HCT116 (cell line): Measurements from ENCODE around the gene CCDC157. TPM values are rescaled to one million over a fixed set of nuclear protein-coding genes. Genes with fewer than 3 reads are reported as not detected.

ENCODE experiments used
- ATAC-seq: fragments of 200-7000 bp; cut with Tn5 transposase; 2 replicates; pipeline ENCODE4 v1.9.1; 2020; ENCODE audit warnings: mild to moderate bottlenecking, moderate library complexity
- BruUV-seq: library from RNA; stranded (reverse); fragments of 400-500 nt; replicated peaks from 2 replicates; lab custom pipeline; 2021; lab: Mats Ljungman, UMichigan
- CTCF ChIA-PET: fragments of 300-600 bp; sonication (Branson Sonifier 250); formaldehyde crosslinking; loops from one replicate; lab custom pipeline; 2021; ENCODE audit warnings: antibody characterized with exemption; lab: Charles Lee
- POLR2A ChIA-PET: fragments of 300-600, 350-600 bp; sonication (Branson Sonifier 250); formaldehyde crosslinking; loops from one replicate; lab custom pipeline; 2021; ENCODE audit warnings: antibody characterized with exemption; lab: Charles Lee
- RAD21 ChIA-PET, 2 experiments: fragments of 300-600 bp; sonication (Branson Sonifier 250); formaldehyde crosslinking; loops; one replicate each; lab custom pipeline; 2023; ENCODE audit warnings: low total read pairs in 2 of 2; ENCODE audit not compliant: uncharacterized antibody in 2 of 2, unreplicated experiment in 2 of 2, low non-redundant PET in 1 of 2; lab: Charles Lee
- DNase-seq: peaks from one replicate; pipeline ENCODE4 v3.0.0-alpha.2; 2010; ENCODE audit warnings: low read depth, low spot score
- H2AFZ ChIP-seq: fragments of 200-600 bp; shearing (Covaris generic), sonication (generic); 2 replicates; pipeline ENCODE4 v1.6.1; 2017; ENCODE audit warnings: low read depth, mixed run types, mixed read lengths, antibody characterized with exemption, low read length; ENCODE audit not compliant: poor library complexity, severe bottlenecking
- H3K27ac ChIP-seq: 2 replicates; pipeline ENCODE4 v1.5.1; 2012; ENCODE audit warnings: low read depth, low read length
- H3K27me3 ChIP-seq: fragments of 200-600 bp; sonication (generic); 2 replicates; pipeline ENCODE4 v1.6.1; 2016; ENCODE audit warnings: mixed run types, low read length, mixed read lengths; ENCODE audit not compliant: insufficient read depth
- H3K36me3 ChIP-seq, 2 experiments: fragments of 200-500 bp in 1 of 2; fragments of 200-600 bp in 1 of 2; sonication (Bioruptor generic) in 1 of 2; sonication (generic) in 1 of 2; 2 replicates each; pipeline versions ENCODE4 v1.5.1 to v1.6.1; 2014 to 2016; ENCODE audit warnings: low read length in 2 of 2, inconsistent platforms in 1 of 2, mixed read lengths in 1 of 2, mixed run types in 1 of 2; ENCODE audit not compliant: insufficient read depth in 2 of 2, control insufficient read depth in 1 of 2
- H3K4me1 ChIP-seq, 2 experiments: fragments of 200-600 bp in 1 of 2; sonication (generic) in 1 of 2; 2 replicates each; pipeline versions ENCODE4 v1.5.1 to v1.6.1; 2012 to 2017; ENCODE audit warnings: low read length in 2 of 2, inconsistent platforms in 1 of 2, mild to moderate bottlenecking in 1 of 2, mixed read lengths in 1 of 2, mixed run types in 1 of 2, moderate library complexity in 1 of 2; ENCODE audit not compliant: insufficient read depth in 2 of 2, control insufficient read depth in 1 of 2
- H3K4me2 ChIP-seq: fragments of 200-600 bp; sonication (generic); 2 replicates; pipeline ENCODE4 v1.6.1; 2017; ENCODE audit warnings: mixed run types, low read length, mixed read lengths
- H3K4me3 ChIP-seq, 2 experiments: fragments of 200-600 bp in 1 of 2; sonication (generic) in 1 of 2; replicated peaks in 1 of 2; 2 replicates each; pipeline ENCODE4 v1.5.1; 2011 to 2016; ENCODE audit warnings: low read length in 2 of 2, control low read depth in 1 of 2, low read depth in 1 of 2, mild to moderate bottlenecking in 1 of 2, mixed read lengths in 1 of 2, mixed run types in 1 of 2
- H3K79me2 ChIP-seq: fragments of 200-600 bp; sonication (generic); 2 replicates; pipeline ENCODE4 v1.6.1; 2017; ENCODE audit warnings: mild to moderate bottlenecking, mixed run types, low read length, moderate library complexity, mixed read lengths; ENCODE audit not compliant: insufficient read depth
- H3K9ac ChIP-seq: fragments of 200-600 bp; sonication (generic); 2 replicates; pipeline ENCODE4 v1.6.1; 2016; ENCODE audit warnings: low read length, mixed read lengths
- H3K9me2 ChIP-seq: fragments of 200-600 bp; sonication (generic), shearing (Covaris generic); 2 replicates; pipeline ENCODE4 v1.6.1; 2017; ENCODE audit warnings: mixed run types, mild to moderate bottlenecking, moderate library complexity; ENCODE audit not compliant: insufficient read depth
- H3K9me3 ChIP-seq, 2 experiments: fragments of 200-500 bp in 1 of 2; fragments of 200-600 bp in 1 of 2; sonication (Bioruptor generic) in 1 of 2; sonication (generic) in 1 of 2; 2 replicates each; pipeline ENCODE4 v1.6.1; 2014 to 2017; ENCODE audit warnings: low read length in 2 of 2, mixed read lengths in 2 of 2, inconsistent platforms in 1 of 2, low read depth in 1 of 2, mild to moderate bottlenecking in 1 of 2, mixed run types in 1 of 2, moderate library complexity in 1 of 2; ENCODE audit not compliant: control insufficient read depth in 1 of 2, insufficient read depth in 1 of 2
- H4K20me1 ChIP-seq: fragments of 200-600 bp; sonication (generic), shearing (Covaris generic); 2 replicates; pipeline ENCODE4 v1.6.1; 2017; ENCODE audit warnings: mixed run types, mild to moderate bottlenecking, moderate library complexity; ENCODE audit not compliant: insufficient read depth
- ATF3 ChIP-seq: IDR thresholded peaks from 2 replicates; pipeline ENCODE4 v1.6.1; 2012
- CBX3 ChIP-seq: IDR thresholded peaks from 2 replicates; pipeline ENCODE4 v1.6.1; 2012; ENCODE audit warnings: low read depth
- CEBPB ChIP-seq: IDR thresholded peaks from 2 replicates; pipeline ENCODE4 v1.6.1; 2012; ENCODE audit warnings: low read depth
- EGR1 ChIP-seq: IDR thresholded peaks from 2 replicates; pipeline ENCODE4 v1.6.1; 2012; ENCODE audit warnings: low read depth
- ELF1 ChIP-seq: IDR thresholded peaks from 2 replicates; pipeline ENCODE4 v1.6.1; 2012; ENCODE audit warnings: low read depth, borderline replicate concordance
- EZH2 ChIP-seq: fragments of 200-600 bp; sonication (generic); IDR thresholded peaks from 2 replicates; pipeline ENCODE4 v1.6.1; 2017; ENCODE audit warnings: antibody characterized with exemption, mixed run types
- EZH2phosphoT487 ChIP-seq: fragments of 200-600 bp; IDR thresholded peaks from 2 replicates; pipeline ENCODE4 v1.6.1; 2018; ENCODE audit warnings: antibody characterized with exemption, borderline replicate concordance
- FOSL1 ChIP-seq: IDR thresholded peaks from 2 replicates; pipeline ENCODE4 v1.6.1; 2012; ENCODE audit warnings: low read depth
- JUND ChIP-seq: IDR thresholded peaks from 2 replicates; pipeline ENCODE4 v1.6.1; 2012
- POLR2A ChIP-seq: IDR thresholded peaks from 2 replicates; pipeline ENCODE4 v1.7.0; 2011; ENCODE audit warnings: borderline replicate concordance; ENCODE audit not compliant: insufficient read depth, insufficient read length; ENCODE audit errors: extremely low read depth
- POLR2AphosphoS5 ChIP-seq: IDR thresholded peaks from 2 replicates; pipeline ENCODE4 v1.6.1; 2011; ENCODE audit warnings: mild to moderate bottlenecking, low read depth, low read length, moderate library complexity
- REST ChIP-seq: IDR thresholded peaks from 2 replicates; pipeline ENCODE4 v1.6.1; 2012; ENCODE audit warnings: low read depth
- SIN3A ChIP-seq: IDR thresholded peaks from 2 replicates; pipeline ENCODE4 v1.6.1; 2012; ENCODE audit warnings: low read depth
- SP1 ChIP-seq: IDR thresholded peaks from 2 replicates; pipeline ENCODE4 v1.6.1; 2012; ENCODE audit warnings: low read depth
- SRF ChIP-seq: IDR thresholded peaks from 2 replicates; pipeline ENCODE4 v1.6.1; 2012; ENCODE audit warnings: low read depth
- TCF7L2 ChIP-seq: IDR thresholded peaks from 2 replicates; pipeline ENCODE4 v1.7.0; 2011; ENCODE audit warnings: borderline replicate concordance, inconsistent platforms; ENCODE audit not compliant: insufficient read depth, insufficient read length; ENCODE audit errors: extremely low read depth
- YY1 ChIP-seq: IDR thresholded peaks from 2 replicates; pipeline ENCODE4 v1.6.1; 2011; ENCODE audit warnings: low read length, low read depth, moderate library complexity, mild to moderate bottlenecking; ENCODE audit not compliant: insufficient replicate concordance; ENCODE audit errors: extremely low read depth
- ZFX ChIP-seq: fragments of 450-650 bp; IDR thresholded peaks from 2 replicates; pipeline ENCODE4 v1.6.1; 2017
- ZNF274 ChIP-seq: fragments of 200-500 bp; sonication (Bioruptor generic); IDR thresholded peaks from 2 replicates; pipeline ENCODE4 v1.6.1; 2014; ENCODE audit warnings: mild to moderate bottlenecking, low read depth, low read length, inconsistent platforms
- intact Hi-C: fragments of 100-400 bp; cut with micrococcal nuclease; formaldehyde crosslinking; loops from 2 replicates; pipeline ENCODE4 v1.10.0; 2022
- total RNA-seq: library from RNA; stranded (reverse); gene quantifications from one replicate; pipeline ENCODE4 v1.2.1, GENCODE V29; 2021; ENCODE audit not compliant: unreplicated experiment

The CCDC157 gene
- total RNA-seq, 1 experiment from 2014 or later = 2.1 TPM

- ChIA-PET POLR2A (no interaction called here), RAD21 (no interaction called here), CTCF (interaction anchor here (2.2 kb wide), 1 partner anchor 12 kb away, joined by 6 read pairs; the partner anchor contains the start of gene RNF215)
- no peaks in the 10 kb centered on the region for H3K9me3 ChIP-seq
- no peaks in the 10 kb centered on the region for H3K9me2 ChIP-seq
- no peaks in the 10 kb centered on the region for H3K27me3 ChIP-seq
- no peak for ATAC-seq
- peaks cover 0 to 19% of the 10 kb centered on the region in 2 experiments; a peak in 2 of 4 replicates for H3K36me3 ChIP-seq
- H3K4me2 ChIP-seq = peak overlapping the region; percentile 98
- peak overlapping the region; percentile 91; the same call in 1 of the 2 replicates for H3K9ac ChIP-seq
- H3K4me3 ChIP-seq = peak overlapping the region; percentile 80 to 94; a peak in 2 of 4 replicates
- no peak overlapping the region for H3K27ac ChIP-seq
- TF ChIP-seq SIN3A = no peak
- TF ChIP-seq ZFX = no peak
- TF ChIP-seq EZH2 = no peak
- no peak for TF ChIP-seq TCF7L2
- TF ChIP-seq SP1 = no peak
- TF ChIP-seq FOSL1 = no peak
- no peak for TF ChIP-seq ATF3
- TF ChIP-seq EGR1 = no peak
- no peak for TF ChIP-seq JUND
- TF ChIP-seq ZNF274 = no peak
- TF ChIP-seq EZH2phosphoT487 = no peak
- TF ChIP-seq REST = no peak
- no peak for TF ChIP-seq CEBPB
- TF ChIP-seq CBX3 = no peak
- no peak for TF ChIP-seq POLR2A
- no peak for TF ChIP-seq ELF1
- no peak for TF ChIP-seq POLR2AphosphoS5
- TF ChIP-seq YY1 = no peak
- TF ChIP-seq SRF = no peak
- TF ChIP-seq, all 23 proteins: peak for 0
- no TSS peak for BruUV-seq
- H4K20me1 ChIP-seq = no peaks in the 10 kb centered on the region
- DNase-seq = no peak
- H3K4me1 ChIP-seq = peaks cover 19 to 45% of the 10 kb centered on the region in 2 experiments; a peak in 3 of 4 replicates
- H3K79me2 ChIP-seq = peaks cover 44% of the 10 kb centered on the region
- H2AFZ ChIP-seq = no peak overlapping the region
- intact Hi-C loops = no loop called here
Measured at GRCh38 chr22:30398685-30399680, 42.2 kb downstream of the CCDC157 start.
